AG08395 (cell line): ENCODE measurements around the gene TTC27.
A peak's percentile ranks its signal among the peaks of the same experiment; 100 is the strongest.
"Not testable (repeated sequence)": the region's sequence is repeated elsewhere in the genome, so short reads cannot be mapped to it uniquely, and the experiment has no call there.

Experiments used
- DNase-seq: peaks from one replicate; pipeline ENCODE4 v3.0.0; 2012; ENCODE audit warnings: mixed read lengths, low spot score

TTC27 gene

GRCh38 chr2:32807662-32808061 lies 179.8 kb downstream of the TTC27 start:
- DNase-seq: no peak

- no peak for DNase-seq
Measured at GRCh38 chr2:32810909-32811495, 183.2 kb downstream of the TTC27 start.

DNA sequence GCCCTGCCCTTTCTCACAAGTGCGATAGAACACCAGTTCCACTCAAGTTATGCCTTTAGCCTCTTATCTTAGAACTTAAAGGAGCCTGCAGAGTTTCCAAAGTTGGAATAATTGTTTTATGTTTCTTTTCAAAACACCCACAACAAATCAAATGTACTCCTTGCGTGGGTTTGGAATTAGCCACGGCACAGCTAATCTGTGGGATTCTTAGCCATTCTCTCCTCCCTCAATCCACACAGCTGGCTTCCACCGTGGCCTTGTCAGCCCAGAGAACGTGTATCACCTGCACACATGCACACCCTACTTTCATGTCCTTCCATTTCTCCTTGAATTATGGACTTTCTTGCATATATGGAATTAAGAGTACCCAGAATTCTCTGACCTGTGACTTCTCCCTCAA lies 183.8 kb downstream of the TTC27 start:
- DNase-seq: no peak

- DNase-seq: no peak
Measured at GRCh38 chr2:32812316-32812715, 184.5 kb downstream of the TTC27 start.

- DNase-seq: no peak
Measured at GRCh38 chr2:32820088-32820487, 192.2 kb downstream of the TTC27 start.

GRCh38 chr2:32820701-32821100 lies 192.9 kb downstream of the TTC27 start:
- no peak for DNase-seq

- no peak for DNase-seq
Measured at GRCh38 chr2:32824070-32824809, 196.4 kb downstream of the TTC27 start.

DNA sequence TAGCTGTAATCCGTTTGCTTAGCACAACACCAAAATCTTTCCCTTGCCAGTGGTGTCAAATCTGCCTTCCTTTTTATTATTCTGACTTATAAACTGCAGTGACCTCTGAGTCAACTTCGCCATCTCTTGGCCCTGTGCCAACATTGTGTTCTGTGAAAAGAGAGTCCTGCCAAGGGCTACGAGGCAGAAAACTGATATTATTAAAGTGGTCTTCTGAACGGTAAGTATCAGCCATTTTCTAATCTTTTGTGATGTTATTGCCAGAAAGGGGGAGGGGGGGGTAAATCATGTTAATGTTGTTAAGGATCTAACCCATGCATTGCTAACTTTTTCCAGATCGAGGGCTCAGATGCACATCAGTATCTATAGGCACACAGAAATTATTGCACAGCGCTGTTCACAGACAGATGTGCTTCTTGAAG lies 197.5 kb downstream of the TTC27 start:
- no peak for DNase-seq

DNA sequence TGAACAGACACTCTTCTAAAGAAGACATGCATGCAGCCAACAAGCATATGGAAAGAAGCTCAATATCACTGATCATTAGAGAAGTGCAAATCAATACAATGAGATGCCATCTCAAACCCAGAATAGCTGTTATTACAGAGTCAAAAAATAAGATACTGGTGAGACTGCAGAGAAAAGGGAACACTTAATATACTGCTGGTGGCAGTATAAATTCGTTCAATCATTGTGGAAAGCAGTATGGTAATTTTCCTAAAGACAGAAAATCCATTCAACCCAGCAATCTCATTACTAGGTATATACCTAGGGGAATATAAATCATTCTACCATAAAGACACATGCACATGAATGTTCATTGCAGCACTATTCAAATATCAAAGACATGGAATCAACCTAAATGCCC lies 202.3 kb downstream of the TTC27 start:
- DNase-seq: no peak

DNA sequence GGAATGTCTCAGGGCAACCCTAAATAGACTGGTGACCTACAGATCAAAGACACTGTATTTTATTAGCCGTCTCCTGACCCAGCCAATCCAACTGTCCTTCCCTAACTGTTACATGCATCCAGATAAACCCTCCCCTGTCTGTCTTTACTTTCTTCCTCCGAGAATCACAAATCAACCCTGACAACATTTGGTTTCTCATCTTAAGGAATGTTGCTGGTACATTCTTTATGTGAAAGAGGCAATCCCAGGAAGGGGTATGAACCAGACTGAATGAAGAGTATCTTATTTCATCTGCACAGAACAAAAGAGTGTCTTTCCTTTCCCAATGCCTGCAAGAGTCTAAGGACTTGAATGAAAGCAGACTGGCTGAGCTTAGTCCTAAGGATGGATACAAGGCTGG lies 205.0 kb downstream of the TTC27 start:
- DNase-seq: peak; percentile 8

GRCh38 chr2:32833709-32834108 lies 205.9 kb downstream of the TTC27 start:
- DNase-seq: no peak

- DNase-seq: no peak
Measured at GRCh38 chr2:32835148-32835547, 207.3 kb downstream of the TTC27 start.

DNA sequence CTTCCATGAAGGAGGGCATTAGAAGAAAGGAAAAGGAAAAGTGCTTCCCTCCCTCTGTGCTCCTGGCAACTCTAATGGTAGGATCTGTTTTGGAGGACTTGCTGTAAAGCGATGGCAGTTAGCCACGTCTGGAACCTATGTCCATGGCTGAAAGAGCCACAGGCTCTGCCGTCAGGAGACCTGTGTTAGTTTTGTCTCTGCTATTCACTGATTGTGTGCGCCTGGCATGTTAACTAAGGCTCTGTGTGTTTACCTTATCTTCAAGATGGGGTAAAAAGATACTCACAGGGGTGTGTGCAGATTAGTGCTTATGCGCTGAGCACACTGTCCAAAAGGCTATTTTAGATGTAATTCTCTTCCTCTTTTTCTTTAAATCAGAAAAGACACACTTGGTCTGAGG lies 209.1 kb downstream of the TTC27 start:
- no peak for DNase-seq

DNA sequence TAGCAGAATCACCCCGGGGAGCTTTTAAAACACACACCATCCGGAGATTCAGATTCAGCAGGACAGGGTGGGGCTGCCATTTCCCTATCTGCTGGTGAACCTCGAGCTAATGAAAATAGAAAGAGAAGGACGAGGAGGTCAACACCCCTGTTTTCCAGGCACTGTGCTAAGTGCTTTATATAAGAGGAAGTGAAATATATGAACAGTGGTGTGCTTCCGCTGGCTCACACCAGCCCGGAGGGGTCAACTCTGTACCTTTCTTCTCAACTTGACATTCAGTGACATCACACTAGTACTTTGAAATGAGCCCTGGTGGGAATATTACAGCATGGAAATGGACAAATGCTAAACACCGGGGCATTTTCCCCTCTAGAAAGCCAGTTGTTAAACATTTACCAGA lies 210.6 kb downstream of the TTC27 start:
- DNase-seq: no peak

- DNase-seq: no peak
Measured at GRCh38 chr2:32838949-32839348, 211.1 kb downstream of the TTC27 start.

DNA sequence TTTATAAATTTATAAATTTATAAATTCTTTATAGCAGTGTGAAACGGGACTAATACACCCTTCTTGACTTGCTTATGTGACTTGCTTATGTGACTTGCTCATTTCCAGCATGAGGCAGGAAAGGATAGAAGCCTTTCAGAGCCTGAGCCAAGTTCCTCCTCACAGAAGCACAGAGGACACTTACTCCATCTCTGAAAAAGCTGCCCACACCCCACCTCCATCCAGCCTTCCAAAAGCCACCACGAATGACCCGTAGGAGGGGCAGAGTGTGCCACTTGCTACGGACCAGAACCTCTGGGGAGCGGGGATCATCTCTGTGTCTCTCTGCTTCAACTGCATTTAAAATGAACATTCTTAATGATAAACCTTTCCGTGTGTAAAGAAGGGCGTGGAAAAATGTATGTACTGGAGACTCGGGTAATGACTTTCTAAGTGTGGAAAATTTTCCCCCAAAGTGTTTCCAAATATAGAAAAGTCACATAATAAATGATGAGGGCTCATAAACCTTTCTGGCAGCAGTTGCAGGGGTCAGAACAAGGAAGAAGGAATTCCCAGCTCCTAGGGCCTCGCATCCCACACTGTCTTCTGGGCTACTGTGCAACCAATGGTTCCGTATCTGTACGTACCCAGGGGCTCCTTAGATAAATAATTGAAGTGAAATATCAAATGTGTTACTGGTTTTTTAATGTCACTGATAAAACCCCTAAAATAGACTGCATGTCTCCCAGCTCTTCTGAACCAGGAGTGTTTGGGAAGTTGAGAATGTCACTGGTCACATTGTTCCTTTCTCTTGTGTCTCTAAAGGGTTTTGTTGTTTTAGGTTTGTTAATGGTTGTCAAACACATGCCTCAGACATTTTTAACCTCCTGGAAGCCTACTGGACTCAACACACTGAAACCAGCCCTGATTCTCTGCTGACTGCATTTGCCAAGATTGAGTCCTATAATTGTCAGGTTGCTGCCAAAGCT lies 214.4 kb downstream of the TTC27 start:
- no peak for DNase-seq

DNA sequence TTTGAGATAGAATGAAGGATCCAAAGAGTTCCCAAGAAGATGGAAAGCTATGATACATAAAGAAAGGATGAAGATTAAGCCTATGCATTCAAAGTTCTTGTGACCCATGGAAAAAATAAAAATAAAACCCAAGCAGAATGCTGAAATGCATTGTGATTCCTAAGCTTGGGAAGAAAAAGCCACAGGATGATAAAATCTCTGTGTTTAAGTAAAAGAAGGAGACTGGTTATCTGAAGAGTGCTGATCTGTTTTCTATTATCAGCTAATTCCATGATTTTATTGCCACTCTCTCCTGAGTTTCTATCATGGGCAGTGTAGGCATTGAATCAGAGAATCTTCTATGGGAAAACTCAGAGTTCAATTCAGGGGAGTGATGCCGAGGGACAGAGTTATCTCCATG lies 215.8 kb downstream of the TTC27 start:
- DNase-seq: no peak

DNA sequence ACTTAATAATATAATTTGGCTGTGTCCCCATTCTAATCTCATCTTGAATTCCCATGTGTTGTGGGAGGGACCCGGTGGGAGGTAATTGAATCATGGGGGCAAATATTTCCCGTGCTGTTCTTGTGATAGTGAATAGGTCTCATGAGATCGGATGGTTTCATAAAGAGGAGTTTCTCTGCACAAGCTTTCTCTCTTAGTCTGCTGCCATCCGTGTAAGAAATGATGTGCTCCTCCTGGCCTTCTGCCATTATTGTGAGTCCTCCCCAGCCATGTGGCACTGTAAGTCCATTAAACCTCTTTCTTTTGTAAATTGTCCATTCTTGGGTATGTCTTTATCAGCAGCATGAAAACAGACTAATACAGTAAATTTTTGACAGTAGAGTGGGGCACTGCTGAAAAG lies 216.4 kb downstream of the TTC27 start:
- no peak for DNase-seq

GRCh38 chr2:32846274-32846673 lies 218.4 kb downstream of the TTC27 start:
- not testable (repeated sequence) for DNase-seq

- DNase-seq: no peak
Measured at GRCh38 chr2:32847734-32848133, 219.9 kb downstream of the TTC27 start.

GRCh38 chr2:32849456-32850194 lies 221.8 kb downstream of the TTC27 start:
- no peak for DNase-seq

GRCh38 chr2:32851777-32852439 lies 224.1 kb downstream of the TTC27 start:
- no peak for DNase-seq
